GM12878 (cell line): ENCODE data around the gene MAML2.

ENCODE experiments used
- EP300 ChIP-seq, 2 experiments: fragments of 150-350 bp in 1 of 2; IDR thresholded peaks; 2 replicates each; pipeline ENCODE4 v1.6.1; 2011 to 2012; ENCODE audit warnings: low read depth in 2 of 2, low read length in 2 of 2, borderline replicate concordance in 1 of 2, improper control_type of control experiment in 1 of 2, inconsistent platforms in 1 of 2; ENCODE audit not compliant: control insufficient read depth in 1 of 2
- HDAC2 ChIP-seq: fragments of 200-600 bp; sonication (generic); IDR thresholded peaks from 2 replicates; pipeline ENCODE4 v1.6.1; 2017
- MXI1 ChIP-seq: fragments of 150-350 bp; IDR thresholded peaks from 2 replicates; pipeline ENCODE4 v1.6.1; 2011; ENCODE audit warnings: low read depth, mild to moderate bottlenecking, inconsistent platforms, low read length, improper control_type of control experiment
- PAX8 ChIP-seq: fragments of 450-650 bp; IDR thresholded peaks from 2 replicates; pipeline ENCODE4 v1.6.1; 2017; ENCODE audit warnings: mild to moderate bottlenecking, moderate library complexity
- POLR2AphosphoS2 ChIP-seq: IDR thresholded peaks from 2 replicates; pipeline ENCODE4 v1.6.1; 2011; ENCODE audit warnings: low read depth, mild to moderate bottlenecking, low read length, improper control_type of control experiment, moderate library complexity
- SRF ChIP-seq, 2 experiments: IDR thresholded peaks; 2 replicates each; pipeline ENCODE4 v1.6.1; 2011; ENCODE audit warnings: low read depth in 2 of 2, low read length in 2 of 2, mild to moderate bottlenecking in 1 of 2, moderate library complexity in 1 of 2
- TAF1 ChIP-seq: IDR thresholded peaks from 2 replicates; pipeline ENCODE4 v1.6.1; 2011; ENCODE audit warnings: mild to moderate bottlenecking, low read depth, low read length, borderline replicate concordance
- TF ChIP-seq, protein P1 (sequence below): IDR thresholded peaks from 2 replicates; pipeline ENCODE4 v1.6.1; 2012; ENCODE audit warnings: low read depth, low read length, improper control_type of control experiment
- TF ChIP-seq, protein P2 (sequence below), 3 experiments: IDR thresholded peaks in 2 of 3; conservative IDR thresholded peaks in 1 of 3; 2 replicates each; pipeline ENCODE4 v1.5.1; 2011; ENCODE audit warnings: low read depth in 3 of 3, low read length in 3 of 3, mild to moderate bottlenecking in 3 of 3, control low read depth in 2 of 3, moderate library complexity in 2 of 3, inconsistent platforms in 1 of 3, mixed read lengths in 1 of 3; ENCODE audit not compliant: control insufficient read depth in 2 of 3, insufficient read depth in 1 of 3; ENCODE audit errors: extremely low read depth in 1 of 3
- TF ChIP-seq, protein P3 (sequence below): IDR thresholded peaks from 2 replicates; pipeline ENCODE4 v1.6.1; 2012; ENCODE audit warnings: low read depth, low read length, improper control_type of control experiment
- TF ChIP-seq, protein P4 (sequence below): IDR thresholded peaks from 2 replicates; pipeline ENCODE4 v1.6.1; 2011; ENCODE audit warnings: borderline replicate concordance, low read depth, mild to moderate bottlenecking, moderate library complexity, mixed read lengths, low read length; ENCODE audit not compliant: insufficient read depth; ENCODE audit errors: extremely low read length

DNA sequence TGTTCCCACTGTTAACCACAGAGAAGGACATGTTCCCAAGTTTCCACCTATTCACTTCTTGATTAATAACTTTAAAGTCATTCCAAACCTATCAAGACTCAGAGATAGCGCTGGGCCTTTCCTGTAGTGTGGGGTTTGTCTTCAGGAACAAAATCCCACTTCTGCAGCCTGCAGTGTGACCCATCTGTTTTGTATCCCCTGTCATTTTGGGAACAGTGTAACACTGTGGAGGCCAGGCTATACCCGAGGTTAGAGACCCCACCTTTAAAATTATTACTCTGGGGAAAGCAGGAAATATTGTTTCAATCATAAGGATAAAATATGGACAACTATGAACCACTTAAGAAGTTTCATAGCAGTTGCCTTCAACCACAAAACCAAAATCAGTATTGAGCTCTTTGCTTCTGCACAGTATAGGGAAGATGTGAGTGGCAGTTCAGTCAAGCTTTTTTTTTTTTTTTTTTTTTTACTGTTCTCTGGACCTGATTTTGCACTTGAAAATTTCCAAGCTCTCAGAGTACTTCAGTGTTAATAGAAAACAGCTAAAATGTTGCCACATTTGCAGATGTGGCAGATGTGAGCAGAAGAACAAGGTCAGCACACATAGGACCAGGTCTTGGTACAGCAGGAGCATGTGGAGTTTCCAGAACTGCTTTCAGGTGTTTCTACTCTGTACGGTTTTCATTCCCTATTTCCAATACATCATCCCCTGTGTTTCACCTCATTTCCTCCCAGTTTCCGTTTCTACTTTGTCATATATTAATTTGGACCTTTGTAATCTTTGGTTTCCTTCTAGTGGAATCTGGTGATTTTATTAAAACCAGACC, 121.5 kb downstream of the MAML2 start:
- TF ChIP-seq, protein P1, sequence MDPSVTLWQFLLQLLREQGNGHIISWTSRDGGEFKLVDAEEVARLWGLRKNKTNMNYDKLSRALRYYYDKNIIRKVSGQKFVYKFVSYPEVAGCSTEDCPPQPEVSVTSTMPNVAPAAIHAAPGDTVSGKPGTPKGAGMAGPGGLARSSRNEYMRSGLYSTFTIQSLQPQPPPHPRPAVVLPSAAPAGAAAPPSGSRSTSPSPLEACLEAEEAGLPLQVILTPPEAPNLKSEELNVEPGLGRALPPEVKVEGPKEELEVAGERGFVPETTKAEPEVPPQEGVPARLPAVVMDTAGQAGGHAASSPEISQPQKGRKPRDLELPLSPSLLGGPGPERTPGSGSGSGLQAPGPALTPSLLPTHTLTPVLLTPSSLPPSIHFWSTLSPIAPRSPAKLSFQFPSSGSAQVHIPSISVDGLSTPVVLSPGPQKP, result no peak
- TF ChIP-seq, protein P2, sequence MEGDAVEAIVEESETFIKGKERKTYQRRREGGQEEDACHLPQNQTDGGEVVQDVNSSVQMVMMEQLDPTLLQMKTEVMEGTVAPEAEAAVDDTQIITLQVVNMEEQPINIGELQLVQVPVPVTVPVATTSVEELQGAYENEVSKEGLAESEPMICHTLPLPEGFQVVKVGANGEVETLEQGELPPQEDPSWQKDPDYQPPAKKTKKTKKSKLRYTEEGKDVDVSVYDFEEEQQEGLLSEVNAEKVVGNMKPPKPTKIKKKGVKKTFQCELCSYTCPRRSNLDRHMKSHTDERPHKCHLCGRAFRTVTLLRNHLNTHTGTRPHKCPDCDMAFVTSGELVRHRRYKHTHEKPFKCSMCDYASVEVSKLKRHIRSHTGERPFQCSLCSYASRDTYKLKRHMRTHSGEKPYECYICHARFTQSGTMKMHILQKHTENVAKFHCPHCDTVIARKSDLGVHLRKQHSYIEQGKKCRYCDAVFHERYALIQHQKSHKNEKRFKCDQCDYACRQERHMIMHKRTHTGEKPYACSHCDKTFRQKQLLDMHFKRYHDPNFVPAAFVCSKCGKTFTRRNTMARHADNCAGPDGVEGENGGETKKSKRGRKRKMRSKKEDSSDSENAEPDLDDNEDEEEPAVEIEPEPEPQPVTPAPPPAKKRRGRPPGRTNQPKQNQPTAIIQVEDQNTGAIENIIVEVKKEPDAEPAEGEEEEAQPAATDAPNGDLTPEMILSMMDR (IDR thresholded peaks at IDR 0.05 in 2 of 3, conservative IDR thresholded peaks at IDR 0.05 in 1 of 3; ENCODE audit: control insufficient read depth in 2 of 3, extremely low read depth in 1 of 3, insufficient read depth in 1 of 3, low read depth in 3 of 3, low read length in 3 of 3), result no peak
- no peak for TF ChIP-seq EP300 (IDR thresholded peaks at IDR 0.05; ENCODE audit: borderline replicate concordance in 1 of 2, control insufficient read depth in 1 of 2, low read depth in 2 of 2, low read length in 2 of 2)
- TF ChIP-seq HDAC2, result no peak
- TF ChIP-seq MXI1, result no peak
- TF ChIP-seq, protein P3, sequence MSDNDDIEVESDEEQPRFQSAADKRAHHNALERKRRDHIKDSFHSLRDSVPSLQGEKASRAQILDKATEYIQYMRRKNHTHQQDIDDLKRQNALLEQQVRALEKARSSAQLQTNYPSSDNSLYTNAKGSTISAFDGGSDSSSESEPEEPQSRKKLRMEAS, result no peak
- no peak for TF ChIP-seq SRF (IDR thresholded peaks at IDR 0.05; ENCODE audit: low read depth in 2 of 2, low read length in 2 of 2)
- no peak for TF ChIP-seq TAF1
- TF ChIP-seq POLR2AphosphoS2, result no peak
- TF ChIP-seq, protein P4, sequence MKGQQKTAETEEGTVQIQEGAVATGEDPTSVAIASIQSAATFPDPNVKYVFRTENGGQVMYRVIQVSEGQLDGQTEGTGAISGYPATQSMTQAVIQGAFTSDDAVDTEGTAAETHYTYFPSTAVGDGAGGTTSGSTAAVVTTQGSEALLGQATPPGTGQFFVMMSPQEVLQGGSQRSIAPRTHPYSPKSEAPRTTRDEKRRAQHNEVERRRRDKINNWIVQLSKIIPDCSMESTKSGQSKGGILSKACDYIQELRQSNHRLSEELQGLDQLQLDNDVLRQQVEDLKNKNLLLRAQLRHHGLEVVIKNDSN, result no peak
- TF ChIP-seq PAX8, result no peak
